Measurements from ENCODE around the gene GTF2A1L.
"Not testable (repeated sequence)": the region's sequence is repeated elsewhere in the genome, so short reads cannot be mapped to it uniquely, and the experiment has no call there.

GTF2A1L gene

GRCh38 chr2:48607307-48608014, 10.2 kb upstream of the GTF2A1L start:
- DNase-seq (ENCODE audit: low read depth in 2 of 2): no peak

DNA sequence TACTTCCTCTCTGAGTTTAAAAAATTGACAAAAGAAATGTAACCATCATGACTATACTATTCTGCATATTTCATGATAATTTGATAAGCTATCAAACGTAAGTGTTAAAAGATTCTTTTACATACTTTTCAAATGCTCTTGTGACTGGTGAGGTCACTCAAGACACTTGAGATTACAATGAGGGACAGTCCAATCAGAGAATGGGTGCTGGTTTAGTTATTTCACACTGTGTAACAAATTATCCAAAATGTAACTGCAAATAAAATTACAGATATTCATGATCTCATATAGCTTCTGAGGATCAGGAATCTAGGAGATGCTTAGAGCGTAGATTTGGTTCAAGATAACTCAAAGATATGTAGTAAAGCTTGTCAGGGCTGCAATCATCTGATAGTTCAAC, 4.4 kb upstream of the GTF2A1L start:
- no peak for DNase-seq (ENCODE audit: low read depth in 2 of 2)

DNA sequence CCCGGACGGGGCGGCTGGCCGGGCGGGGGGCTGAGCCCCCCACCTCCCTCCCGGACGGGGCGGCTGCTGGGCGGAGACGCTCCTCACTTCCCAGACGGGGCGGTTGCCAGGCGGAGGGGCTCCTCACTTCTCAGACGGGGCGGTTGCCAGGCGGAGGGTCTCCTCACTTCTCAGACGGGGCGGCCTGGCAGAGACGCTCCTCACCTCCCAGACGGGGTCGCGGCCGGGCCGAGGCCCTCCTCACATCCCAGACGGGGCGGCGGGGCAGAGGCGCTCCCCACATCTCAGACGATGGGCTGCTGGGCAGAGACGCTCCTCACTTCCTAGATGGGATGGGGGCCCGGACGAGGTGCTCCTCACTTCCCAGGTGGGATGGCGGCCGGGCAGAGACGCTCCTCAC, 3.1 kb upstream of the GTF2A1L start:
- not testable (repeated sequence) for DNase-seq (ENCODE audit: low read depth in 2 of 2)

GRCh38 chr2:48619526-48619925, 1.9 kb downstream of the GTF2A1L start:
- DNase-seq (ENCODE audit: low read depth in 2 of 2): no peak

- no peak for DNase-seq (ENCODE audit: low read depth in 2 of 2)
Measured at GRCh38 chr2:48620604-48621003, 2.9 kb downstream of the GTF2A1L start.

DNA sequence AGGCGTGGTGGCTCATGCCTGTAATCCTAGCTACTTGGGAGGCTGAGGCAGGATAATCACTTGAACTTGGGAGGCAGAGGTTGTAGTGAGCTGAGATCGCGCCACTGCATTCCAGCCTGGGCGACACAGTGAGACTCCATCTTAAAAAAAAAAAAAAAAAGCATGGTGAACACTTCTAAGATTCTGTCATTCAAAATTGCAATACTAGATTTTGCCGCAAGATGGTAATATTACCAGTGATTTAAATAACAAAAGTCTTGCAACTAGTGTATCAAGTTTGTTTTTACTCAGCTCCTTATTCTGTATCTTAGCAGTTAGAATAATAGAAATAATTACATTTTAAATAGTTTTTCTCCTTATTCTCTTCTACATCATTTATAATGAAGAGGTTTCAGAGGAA, 5.0 kb downstream of the GTF2A1L start:
- DNase-seq (ENCODE audit: low read depth in 2 of 2): not testable (repeated sequence)

GRCh38 chr2:48624696-48625095, 7.0 kb downstream of the GTF2A1L start:
- no peak for DNase-seq (ENCODE audit: low read depth in 2 of 2)

- DNase-seq (ENCODE audit: low read depth in 2 of 2): no peak
Measured at GRCh38 chr2:48626047-48626446, 8.4 kb downstream of the GTF2A1L start.

DNA sequence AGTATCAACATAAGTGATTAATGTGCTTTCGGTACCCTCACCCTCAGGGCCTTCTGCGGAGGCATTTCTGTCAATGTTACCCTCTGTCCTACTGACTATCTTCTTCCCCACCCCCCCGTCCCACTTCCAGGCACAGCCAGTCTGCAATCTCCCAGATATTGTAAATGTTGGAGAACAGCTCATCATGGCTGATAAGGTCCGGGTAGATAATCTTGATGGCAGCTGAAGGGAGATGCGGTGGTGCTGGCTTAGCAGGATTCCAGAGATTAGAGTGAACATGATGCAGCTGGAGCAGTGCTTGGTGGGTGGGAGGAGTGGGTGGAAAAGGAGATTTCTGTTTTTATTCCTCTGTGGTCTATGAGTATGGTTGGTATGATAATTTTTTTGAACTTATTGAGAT, 15.5 kb downstream of the GTF2A1L start:
- DNase-seq (ENCODE audit: low read depth in 2 of 2): no peak

- no peak for DNase-seq (ENCODE audit: low read depth in 2 of 2)
Measured at GRCh38 chr2:48635786-48636185, 18.1 kb downstream of the GTF2A1L start.

DNA sequence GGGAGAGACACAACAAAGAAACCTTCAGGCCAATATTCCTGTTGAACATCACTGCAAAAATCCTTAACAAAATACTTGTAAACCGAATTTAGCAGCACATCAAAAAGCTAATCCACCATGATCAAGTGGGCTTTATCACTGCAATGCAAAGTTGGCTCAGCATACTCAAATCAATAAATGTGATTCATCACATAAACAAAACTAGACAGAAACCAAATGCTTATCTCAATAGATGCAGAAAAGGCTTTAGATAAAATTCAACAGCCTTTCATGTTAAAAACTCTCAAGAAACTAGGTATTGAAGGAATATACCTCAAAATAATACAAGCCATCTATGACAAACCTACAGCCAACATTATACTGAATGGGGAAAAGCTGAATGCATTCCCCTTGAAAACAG, 20.6 kb downstream of the GTF2A1L start:
- no peak for DNase-seq (ENCODE audit: low read depth in 2 of 2)

DNA sequence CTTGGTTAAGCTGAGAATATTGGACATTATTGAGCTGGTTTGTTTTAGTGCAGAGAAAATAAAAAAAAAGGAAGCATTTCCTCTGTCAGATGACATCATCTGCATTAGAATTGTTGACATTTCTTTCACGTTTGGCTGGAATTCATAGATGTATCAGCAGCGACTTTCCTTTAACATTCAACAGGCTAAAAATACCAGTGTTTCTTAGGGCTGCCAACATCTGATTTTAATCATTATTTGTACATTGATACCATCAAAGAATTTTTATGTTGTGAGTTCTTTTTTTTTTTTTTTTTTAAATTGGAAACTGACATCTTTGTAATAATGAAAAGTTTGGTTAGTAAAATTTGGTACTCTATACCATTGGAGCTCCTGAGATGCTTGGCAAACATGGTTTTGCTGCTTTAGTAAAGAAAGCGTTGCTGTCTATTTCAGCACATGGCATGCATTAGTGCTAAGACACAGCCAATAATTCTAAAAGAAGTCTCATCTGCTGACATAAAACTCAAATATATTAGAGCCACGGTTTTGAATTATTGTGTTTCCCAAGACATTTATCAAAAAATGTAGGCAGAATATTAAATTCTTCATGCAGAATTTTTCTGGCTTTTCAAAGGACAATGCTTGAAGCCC, 33.6 kb downstream of the GTF2A1L start:
- no peak for DNase-seq (ENCODE audit: low read depth in 2 of 2)

- no peak for DNase-seq (ENCODE audit: low read depth in 2 of 2)
Measured at GRCh38 chr2:48668992-48669391, 51.3 kb downstream of the GTF2A1L start.

DNA sequence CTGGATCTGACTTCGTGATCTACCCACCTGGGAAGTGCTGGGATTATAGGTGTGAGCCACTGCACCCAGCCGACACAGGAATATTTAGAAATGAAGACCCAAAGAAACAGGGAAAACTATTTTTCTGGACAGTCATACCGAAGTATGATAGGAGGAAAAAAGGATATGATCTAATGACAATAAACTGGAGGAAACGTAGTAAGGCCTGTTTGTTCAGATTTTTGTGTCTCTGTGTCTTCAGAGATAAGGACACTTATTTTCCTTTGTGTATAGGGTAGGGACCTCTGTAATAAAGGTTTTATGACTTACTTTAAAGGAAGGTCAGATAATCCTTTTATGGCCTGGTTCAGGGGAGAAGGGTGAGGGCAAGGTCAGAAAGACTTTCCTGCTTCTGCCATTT, 55.9 kb downstream of the GTF2A1L start:
- no peak for DNase-seq (ENCODE audit: low read depth in 2 of 2)

DNA sequence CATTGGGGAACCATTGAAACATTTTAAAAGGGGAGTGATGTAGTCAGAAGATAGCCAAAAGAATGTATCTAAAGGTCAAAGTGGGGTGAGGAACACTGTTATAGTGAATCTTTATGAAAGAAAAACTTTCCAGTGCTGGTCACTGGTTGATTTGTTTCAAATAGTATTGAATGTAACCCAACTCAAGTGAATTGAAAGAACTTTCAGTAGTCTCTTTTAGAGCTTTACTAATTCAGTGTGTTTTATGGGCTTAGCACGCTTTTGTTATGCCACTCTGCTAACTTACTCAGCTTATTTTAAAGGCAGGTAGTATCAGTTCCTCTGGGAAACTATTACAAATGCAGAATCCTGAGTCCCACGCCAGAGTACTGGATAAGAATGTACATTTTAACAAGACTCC, 57.3 kb downstream of the GTF2A1L start:
- no peak for DNase-seq (ENCODE audit: low read depth in 2 of 2)

GRCh38 chr2:48677450-48677849, 59.8 kb downstream of the GTF2A1L start:
- DNase-seq (ENCODE audit: low read depth in 2 of 2): no peak

DNA sequence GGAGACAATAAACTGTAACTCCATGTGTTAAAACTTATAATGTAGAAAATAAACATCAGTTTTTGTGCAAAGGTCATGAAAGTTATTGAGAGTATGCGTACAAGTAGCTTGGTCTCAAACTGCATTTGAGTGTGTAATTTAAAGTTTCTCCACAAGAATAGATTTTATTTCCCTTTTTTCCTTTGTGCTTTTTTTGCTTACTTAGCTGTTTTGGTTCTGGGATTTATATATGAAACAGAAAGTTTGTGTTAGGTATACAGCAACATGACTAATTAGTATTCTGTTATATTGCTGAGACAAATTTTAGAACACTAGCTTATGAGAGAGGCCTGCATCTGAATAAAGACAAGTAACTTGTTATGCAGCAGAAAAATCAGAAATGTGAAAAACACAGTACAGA, 67.5 kb downstream of the GTF2A1L start:
- DNase-seq (ENCODE audit: low read depth in 2 of 2): no peak

DNA sequence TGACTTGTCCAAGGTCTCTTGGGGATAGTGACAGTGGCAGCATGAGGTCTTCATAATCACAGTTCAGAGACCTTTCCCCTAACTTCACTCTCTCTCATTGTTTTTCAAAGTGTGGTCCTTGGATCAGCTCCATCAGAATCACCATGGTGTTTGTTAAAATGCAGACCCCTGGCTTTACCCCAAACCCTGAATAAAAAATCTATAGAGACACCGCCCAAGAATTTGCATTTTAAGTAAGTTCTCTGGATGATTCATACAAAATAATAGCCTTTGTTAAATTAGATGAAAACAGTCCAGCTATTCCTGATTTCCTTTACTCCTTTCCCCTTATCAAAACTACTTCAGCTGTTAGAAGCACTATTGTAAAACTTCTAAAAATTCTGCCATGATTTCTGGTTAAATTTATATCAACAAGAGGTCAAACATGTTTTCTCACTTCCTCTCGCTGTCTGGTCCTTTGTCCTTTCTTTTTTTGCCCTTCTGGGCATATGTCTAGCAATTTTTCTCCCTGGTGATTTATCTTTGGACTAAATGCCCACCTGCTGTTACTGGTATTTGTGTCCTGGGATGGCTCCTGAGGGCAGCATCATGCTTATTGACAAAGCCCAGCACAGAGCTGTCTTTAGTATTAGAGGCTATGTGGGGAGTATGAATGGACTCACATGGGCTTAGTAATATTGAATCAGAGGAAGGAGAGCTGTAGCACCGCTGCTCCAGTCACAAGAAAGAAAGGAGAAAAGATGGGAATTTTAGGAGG, 74.5 kb downstream of the GTF2A1L start:
- DNase-seq (ENCODE audit: low read depth in 2 of 2): no peak

- DNase-seq (ENCODE audit: low read depth in 2 of 2): no peak
Measured at GRCh38 chr2:48693066-48693465, 75.4 kb downstream of the GTF2A1L start.

DNA sequence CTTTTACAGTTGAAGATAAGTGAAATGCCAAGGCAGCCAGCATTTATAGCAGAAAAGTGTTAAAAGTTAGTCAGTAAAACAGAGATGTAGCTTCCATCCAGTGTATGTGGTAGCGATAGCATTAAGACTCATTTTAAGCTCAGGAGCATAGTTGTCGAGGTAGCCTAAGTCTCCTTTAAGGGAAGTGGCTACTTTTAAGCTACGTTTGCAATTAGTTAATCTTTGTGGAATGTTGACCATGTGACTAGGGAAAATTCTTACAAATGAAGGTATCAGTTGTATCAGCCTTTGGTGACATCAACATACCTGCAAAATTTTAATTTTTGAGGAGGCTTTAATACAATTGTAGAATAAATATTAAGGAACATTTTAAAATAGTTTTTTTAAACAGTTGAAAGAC, 76.0 kb downstream of the GTF2A1L start:
- no peak for DNase-seq (ENCODE audit: low read depth in 2 of 2)

GRCh38 chr2:48694149-48694548, 76.5 kb downstream of the GTF2A1L start:
- no peak for DNase-seq (ENCODE audit: low read depth in 2 of 2)

DNA sequence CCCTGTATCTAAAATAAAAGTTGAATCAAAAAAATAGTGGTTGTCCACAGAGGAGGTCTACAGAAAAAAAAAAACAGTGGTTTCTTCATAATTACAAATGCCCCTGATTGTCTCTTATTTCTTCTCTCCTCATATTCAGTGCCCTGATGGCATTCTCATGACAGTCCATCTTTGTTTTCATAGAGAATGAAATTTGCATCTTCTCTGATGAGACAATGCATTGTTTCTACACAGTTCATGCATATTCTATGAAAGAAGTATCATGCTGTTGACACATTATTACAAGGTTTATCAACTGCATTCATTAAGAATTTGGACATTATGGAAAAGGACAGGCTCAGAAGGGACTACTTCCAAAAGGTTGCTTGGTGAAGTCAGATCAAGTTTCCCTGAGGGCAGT, 78.3 kb downstream of the GTF2A1L start:
- DNase-seq (ENCODE audit: low read depth in 2 of 2): no peak

DNA sequence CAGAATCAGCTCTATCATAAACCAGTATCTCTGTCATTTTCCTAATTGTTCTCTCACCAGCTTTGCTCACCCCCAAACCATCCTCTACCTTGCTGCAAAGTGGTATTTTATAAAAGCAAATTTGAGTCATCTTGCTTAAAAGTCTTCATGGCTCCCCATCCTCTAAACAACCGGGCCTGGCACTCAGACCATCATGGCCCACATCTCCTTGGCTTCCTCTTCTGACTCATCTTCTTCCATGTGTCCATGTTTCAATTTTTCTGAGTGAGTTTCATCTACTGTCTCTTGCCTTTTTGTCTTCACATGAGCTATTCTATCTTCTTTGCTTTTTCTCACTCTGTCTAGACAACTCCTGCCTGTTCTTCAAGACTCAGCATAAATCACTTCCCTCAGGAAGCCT, 79.2 kb downstream of the GTF2A1L start:
- DNase-seq (ENCODE audit: low read depth in 2 of 2): no peak

Data from stimulated activated CD4-positive, alpha-beta T cell treated with anti-CD3 and anti-CD28 coated beads, Interleukin-1b, Interleukin-23, amount 100 ng/mL, for 1 hour (primary cell).